HK-2 (cell line): ENCODE results near the gene PLCG2.
"Not testable (repeated sequence)": the region's sequence is repeated elsewhere in the genome, so short reads cannot be mapped to it uniquely, and the experiment has no call there.

ENCODE experiments used
- DNase-seq: peaks from one replicate; pipeline ENCODE4 v3.0.0-alpha.2; 2018; ENCODE audit not compliant: unreplicated experiment

The PLCG2 gene

DNA sequence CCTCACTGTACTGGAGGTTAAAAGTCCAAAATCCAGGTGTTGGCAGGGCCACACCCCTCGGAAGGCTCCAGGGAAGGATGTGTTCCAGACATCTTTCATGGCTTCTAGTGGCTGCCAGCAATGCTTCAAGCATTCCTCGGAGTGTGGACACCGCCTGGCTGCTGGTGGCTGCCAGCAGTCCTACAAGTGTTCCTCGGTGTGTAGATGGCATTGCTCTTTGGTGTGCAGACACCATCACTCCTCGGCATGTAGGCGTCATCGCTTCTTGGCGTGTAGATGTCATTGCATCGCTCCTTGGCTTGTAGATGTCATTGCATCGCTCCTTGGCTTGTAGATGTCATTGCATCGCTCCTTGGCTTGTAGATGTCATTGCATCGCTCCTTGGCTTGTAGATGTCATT lies 98.4 kb downstream of the PLCG2 start:
- not testable (repeated sequence) for DNase-seq

DNA sequence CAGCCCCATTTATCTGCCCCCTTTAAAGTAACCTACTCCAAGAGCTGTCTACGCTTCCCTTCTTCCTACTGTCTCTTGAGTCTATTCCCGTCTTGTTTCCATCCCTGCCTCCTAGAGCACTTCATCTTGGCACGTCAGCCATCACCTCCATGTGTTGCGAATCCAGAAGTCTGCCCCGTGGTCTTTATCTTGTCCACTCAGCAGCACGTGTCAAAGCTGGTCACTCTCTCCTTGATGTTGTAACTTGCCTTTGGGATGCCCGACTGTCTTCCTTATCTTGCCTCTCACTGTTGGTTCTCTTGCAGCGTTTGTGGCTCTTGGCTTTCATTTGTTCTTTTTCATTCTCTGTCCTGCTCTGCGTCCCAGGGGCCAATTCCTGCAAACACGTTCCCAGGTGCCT lies 99.4 kb downstream of the PLCG2 start:
- no peak for DNase-seq

DNA sequence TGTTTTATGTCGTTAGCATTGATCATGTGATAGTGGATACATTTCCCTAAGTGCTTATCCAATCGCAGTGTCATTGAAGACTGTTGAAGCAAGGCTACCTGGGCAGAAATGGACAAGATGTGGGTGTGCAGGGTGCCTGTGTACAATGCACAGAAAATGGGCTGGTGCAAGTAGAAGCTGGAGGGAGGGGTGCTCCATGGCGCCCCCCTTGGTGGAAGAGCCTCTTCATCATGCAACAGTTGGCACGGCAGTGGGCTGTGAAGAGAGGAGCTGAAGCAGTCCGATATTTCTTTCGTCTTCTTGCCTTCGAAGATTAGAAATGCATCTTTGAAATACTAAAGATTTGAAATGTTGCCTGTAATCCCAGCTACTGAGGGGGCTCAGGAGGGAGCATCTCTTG lies 100.5 kb downstream of the PLCG2 start:
- no peak for DNase-seq

DNA sequence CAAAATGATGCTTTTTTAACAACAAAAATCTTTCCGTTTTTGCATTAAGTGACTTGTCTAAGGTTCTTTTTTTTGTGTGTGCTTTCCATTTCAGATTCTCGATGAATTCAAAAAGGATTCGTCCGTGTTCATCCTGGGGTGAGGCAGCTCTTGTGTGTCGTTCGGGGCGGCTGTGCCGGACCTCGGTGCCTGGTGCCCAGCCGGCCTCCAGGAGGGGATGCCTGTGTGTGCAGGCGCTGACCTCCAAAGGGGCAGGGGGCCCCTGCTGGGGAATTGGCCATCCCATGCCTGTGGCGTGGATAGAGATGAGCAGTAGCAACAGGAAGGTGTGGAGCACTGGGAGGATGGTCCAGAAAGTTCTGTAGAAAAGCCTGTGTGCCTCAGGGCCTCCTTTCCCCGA lies 101.7 kb downstream of the PLCG2 start:
- no peak for DNase-seq

DNA sequence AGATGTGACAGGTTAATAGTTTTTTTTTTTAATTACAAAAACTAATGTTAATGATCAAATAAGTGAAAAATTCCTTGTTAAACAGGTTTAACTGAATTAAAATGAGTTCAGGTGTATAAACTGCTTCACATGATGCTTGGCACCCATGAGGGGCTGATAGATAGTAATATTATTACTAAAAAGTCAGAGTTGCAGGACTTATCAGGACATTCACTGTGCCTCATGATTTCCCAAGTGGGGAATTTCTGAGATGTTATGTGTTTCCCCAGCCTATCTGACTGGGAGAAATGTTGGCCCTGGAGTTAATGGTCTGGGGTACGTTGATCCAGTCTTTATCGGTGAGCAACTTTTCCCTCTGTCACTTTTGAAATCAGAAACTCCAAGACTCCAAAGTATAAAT lies 102.1 kb downstream of the PLCG2 start:
- DNase-seq, result no peak

DNA sequence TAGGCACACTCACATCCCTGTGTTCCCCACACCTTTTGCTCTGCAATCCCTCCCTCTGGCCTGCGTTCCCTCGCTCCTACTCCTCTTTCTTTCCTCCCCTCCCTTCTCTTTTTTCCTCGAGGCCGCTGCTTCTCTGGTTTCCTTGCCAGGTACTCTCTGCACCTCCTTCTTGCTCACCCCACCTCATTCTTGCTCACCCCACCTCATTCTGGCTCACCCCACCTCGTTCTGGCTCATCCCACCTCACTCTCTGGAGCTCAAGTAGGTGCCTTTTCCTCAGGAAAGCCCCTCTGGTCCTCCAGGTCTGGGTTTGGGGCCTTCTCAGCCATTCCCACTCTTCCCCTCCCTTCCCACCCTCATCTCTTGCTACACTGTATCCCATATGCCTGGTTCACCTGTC lies 103.5 kb downstream of the PLCG2 start:
- DNase-seq, result no peak

DNA sequence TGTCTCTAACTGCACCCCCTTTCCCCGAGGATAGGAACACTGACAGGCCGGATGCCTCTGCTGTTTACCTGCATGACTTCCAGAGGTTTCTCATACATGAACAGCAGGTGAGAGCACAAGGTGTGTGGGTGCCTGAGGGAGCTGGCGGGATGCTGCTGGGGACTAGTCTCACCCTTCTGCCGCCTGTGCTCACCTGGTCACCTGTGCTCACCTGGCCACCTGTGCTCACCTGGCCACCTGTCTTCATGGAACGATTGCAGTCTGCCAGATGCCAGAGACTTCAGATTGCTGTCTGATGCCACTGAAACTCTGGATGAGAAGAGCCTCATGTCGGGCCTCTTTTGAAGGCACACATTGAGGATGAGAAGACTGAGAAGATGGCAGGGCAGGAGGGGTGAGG lies 104.1 kb downstream of the PLCG2 start:
- DNase-seq, result no peak

DNA sequence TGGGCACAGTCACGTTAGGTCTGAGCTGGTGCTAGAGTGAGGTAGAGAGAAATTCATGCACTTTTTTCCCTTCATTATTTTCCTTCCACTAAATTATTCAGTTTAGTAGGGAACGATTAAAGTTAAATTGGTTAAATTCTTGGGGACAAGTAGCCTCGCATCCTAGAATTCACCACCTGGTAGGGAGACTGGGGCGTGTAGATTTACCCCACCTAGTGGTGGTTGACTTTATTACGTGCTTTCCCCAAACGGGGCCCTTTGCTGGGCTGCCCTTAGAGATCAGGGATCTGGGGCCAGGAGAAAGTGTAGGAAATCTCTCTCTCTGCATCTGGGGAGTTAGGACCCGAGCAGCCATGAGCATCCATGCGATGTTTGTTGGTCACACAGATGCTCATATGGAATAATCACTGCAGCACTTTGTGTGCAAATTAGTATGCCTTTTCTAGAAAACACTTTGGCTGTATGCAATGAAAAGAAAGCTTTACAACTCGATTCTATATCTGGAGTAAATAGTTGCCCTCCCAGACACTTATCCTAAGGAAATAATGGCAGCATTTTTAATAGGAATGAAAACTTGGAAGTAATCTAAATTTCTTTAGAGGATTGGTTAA lies 107.0 kb downstream of the PLCG2 start:
- peak; percentile 24 for DNase-seq

DNA sequence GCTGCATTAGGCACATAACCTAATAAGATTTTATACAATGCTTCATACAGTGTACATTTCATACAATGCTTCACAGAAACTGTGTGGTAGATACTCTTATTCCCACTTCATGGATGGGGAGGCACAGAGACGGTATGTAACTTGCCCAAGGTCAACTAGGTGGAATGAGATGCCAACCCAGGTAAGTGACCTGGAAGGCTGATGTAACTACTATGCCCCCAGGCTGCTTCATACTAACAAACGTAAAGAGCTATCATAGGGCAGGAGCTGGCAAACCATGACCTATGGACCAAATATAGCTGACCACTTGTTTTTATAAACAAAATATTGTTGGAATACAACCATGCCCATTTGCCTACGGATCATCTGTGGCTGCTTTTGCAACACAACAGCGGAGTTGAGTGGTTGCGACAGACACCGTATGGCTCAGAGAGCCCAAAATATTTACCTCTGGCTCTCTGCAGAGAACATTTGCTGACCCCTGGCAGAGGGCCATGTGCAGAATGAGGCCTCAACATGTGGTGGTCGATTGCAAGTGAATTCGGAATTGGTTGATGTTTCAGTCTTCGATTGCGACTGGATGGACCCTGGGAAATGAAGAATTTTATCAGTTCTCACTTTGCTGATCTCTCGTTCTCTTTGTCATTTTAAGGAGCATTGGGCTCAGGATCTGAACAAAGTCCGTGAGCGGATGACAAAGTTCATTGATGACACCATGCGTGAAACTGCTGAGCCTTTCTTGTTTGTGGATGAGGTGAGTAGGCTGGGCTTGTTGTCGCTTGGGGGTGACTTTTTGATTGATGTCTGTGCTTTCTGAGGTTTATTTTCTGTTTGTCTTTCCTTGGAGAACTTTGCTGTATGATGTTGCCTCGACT lies 109.7 kb downstream of the PLCG2 start:
- no peak for DNase-seq

DNA sequence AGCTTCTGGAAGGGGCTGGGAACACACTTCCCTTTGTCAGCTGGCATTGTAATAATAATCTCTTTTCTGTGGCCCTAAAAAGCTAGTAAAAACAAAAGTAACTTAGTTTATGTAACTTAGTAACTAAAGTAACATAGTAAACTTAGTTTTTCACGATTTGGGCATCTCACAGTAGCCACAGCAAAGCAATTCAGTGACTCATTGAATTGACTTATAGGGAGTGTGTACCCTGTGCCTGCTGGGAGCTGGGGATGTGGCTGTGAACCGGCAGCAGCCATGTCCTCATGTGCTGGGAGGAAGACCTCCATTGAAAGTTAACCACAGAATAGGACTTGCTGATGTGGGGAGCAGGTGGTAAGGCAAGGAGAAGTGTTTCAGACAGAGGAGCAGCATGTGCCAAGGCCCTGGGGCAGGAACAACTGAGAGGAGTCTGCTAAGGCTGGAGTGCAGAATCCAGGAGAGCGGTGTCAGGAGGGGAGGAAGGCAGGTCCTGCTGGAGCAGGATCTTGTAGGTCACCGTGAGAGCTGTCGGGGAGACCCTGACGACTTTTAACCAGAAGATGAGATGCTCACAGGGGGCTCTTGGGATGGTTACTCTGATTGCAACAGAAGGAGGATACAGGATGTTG lies 112.8 kb downstream of the PLCG2 start:
- no peak for DNase-seq

DNA sequence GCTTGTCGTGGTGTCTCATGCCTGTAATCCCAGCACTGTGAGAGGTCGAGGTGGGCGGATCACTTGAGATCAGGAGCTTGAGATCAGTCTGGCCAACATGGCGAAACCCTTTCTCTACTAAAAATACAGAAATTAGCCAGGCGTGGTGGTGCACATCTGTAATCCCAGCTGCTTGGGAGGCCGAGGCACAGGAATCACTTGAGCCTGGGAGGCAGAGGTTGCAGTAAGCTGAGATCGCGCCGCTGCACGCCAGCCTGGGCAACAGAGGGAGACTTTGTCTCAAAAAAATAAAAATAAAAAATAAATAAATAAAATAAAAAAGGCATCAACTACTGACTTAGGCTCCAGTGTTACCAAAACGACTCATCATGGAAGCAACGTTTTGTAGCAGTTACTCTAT lies 115.5 kb downstream of the PLCG2 start:
- no peak for DNase-seq

DNA sequence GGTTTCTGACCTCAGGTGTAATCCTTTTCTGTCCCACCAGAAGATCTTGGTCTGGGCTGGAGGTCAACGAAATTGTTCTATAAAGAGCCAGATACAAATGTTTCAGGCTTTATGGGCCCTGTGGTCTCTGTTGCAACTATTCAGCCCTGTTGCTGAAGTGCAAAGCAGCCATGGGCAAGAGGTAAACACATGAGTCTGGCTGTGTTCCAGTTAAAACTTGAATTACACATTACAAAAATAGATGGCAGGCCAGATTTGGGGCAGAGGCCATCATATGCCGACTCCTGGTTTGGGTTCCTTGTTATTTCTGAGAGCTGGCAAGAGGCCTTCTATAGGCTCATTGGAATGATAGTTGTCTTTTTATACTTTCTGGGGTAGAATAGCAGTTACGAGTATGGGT lies 117.8 kb downstream of the PLCG2 start:
- no peak for DNase-seq

DNA sequence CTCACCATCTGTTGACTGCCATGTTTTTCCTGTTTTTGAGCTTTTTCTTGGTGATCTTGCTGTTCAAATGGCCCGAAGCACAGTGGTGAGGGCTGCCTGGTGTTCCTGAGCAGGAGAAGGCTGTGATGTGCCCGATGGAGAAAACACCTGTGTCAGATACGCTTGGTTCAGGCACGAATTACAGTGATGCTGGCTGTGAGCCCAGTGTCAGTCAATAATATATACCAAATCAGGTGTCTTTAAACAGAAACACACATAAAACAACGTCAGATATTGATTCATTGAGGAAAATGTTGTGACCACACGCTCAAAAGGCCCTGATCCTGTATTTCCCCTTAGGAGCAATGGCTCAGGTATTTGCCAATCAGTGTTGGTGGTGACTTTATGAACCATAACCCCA lies 120.5 kb downstream of the PLCG2 start:
- no peak for DNase-seq

DNA sequence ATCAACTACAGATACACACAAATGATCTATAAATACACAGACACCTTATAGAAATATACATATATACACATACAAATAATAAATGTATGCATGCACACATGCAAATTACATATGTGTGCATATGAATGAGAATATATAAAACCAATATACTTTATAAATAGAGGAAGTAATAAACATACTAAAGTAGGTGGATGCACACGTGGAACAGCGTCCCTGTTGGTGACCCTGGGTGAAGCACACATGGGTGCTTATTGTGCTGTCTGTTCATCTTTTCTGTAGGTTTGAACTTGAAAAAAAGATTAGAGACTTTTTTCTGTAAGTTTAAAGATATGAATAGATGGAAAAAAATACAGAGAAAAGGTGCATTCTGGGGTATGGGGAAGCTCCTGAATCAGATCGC lies 120.9 kb downstream of the PLCG2 start:
- DNase-seq, result no peak

DNA sequence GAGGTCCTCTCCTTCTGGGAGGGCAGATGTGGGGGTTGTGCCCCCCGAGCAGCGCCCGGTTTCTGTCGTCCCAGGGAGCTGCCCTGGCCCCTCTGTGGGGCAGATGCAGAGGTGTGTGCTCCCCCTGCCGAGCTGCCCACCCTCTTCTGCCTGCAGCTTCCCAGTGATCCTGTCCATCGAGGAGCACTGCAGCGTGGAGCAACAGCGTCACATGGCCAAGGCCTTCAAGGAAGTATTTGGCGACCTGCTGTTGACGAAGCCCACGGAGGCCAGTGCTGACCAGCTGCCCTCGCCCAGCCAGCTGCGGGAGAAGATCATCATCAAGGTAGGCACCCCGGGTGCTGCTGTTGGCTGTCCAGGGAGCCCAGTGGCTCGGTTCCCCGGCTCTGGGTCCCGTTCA lies 121.4 kb downstream of the PLCG2 start:
- no peak for DNase-seq

DNA sequence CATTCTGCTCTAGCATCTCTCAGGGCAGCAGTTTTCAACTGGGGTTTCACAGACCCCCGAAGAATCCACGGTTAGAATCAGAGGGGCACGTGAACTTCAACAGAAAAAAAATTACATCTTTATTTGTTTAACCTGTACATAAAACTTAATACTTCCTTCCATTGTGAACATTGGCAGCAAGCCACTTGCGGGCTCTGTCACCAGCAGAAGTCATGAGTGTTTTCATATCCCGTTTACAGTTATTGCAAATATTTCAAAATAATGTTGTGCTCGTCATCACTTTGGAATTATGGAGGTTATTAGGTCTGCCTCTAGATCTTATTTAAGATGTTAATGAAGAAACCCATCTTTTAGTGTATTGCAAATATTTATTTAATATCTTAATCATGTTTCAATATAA lies 122.4 kb downstream of the PLCG2 start:
- no peak for DNase-seq

DNA sequence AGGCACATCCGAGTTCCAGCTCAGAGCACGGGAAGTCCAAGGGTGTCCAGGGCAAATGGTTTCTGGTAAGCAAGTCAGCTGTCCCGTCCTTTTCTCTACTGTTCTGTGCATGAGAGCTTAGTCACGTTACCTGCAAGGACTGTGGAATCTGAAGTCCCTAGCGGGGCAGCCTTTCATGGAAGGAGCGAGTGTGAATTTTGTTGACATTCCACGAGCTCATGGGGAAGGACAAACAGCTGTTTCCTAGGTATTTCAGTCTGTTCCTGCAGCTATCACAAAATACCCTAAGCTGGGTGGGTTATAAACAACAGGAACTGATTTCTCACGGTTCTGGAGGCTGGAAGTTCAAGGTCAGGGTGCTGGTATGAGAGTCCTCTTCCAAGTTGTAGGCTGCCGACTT lies 122.9 kb downstream of the PLCG2 start:
- DNase-seq, result no peak

DNA sequence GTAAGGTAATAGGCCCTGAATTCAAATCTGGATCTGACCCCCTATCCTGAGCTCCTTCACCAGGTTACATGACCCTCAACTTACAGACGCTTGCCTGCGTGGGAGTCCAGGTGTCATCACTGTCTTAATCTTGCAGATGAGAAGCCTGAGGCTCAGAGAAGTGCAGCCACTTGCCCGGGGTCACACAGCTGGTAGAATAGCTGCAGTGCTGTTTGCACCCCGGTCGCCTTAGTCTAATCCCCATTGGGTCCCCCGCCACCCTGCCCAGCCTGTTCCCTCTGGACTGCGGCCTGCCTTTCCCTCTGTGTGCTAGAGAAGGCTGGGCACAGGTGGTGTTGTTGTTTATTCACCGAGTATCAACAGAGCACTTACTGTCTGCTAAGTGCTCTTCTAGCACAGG lies 125.2 kb downstream of the PLCG2 start:
- DNase-seq, result no peak

DNA sequence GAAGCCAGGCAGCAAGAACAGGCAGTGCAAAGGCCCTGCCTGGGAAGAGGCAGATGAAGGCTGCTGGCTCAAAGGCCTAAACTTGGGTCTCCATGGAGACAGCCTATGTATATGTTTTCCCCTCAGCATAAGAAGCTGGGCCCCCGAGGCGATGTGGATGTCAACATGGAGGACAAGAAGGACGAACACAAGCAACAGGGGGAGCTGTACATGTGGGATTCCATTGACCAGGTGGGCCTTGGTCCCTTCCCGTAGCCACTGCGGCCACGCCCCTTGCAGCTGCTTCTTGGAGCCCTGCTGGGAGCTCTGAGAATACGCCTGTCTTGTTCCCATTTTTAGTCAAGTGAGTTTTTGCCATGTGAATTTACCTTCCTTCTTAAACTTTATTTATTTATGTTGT lies 126.2 kb downstream of the PLCG2 start:
- no peak for DNase-seq

DNA sequence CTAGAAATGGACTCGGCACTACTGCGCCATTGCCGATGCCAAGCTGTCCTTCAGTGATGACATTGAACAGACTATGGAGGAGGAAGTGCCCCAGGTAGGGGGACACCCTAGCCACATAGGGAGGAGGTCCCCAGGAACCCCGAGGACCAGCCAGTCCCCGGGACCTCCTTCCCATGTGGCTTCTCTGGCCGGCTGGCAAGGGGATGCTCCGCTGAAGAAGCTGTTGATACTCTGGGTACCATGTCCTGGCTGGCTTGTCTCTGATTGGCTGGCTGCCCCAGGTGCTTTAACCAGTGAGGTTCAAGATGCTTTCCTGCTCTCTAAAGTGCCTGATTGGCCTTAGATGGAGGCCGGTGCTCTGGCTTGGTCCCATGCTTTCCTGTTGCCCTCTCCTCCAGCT lies 128.6 kb downstream of the PLCG2 start:
- DNase-seq, result no peak

DNA sequence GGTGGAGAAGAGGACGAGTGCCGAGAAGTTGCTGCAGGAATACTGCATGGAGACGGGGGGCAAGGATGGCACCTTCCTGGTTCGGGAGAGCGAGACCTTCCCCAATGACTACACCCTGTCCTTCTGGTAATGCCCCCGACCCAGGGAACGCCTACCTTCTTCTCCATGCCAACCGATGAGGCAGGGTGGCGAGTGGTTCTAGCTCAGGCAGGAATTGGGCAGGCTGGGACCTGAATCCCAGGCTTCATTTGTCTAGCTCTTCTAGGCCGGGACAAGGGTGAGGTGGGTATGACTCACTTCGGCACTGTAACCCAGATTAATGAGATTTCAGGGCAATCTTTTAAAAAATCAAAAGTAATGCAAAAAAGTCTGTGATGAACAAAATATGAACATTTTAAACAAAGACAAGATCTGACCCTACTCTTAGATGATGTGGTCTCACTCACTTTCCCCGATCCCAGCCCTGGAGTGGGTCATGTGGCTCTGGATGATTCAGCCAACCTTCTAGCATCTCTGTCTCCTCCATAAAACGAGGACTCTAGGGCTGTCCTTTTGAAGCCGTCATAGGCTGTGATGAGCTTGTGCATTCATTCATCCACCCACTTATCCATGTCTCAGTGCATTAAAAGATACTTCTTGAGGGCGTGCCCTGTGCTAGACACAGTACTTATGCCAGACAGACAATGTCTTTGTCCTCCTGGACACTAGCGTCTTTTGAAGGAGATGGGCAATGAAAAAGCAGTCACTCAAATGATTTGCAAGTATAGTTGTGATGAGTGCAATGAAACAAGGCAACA lies 129.6 kb downstream of the PLCG2 start:
- no peak for DNase-seq

DNA sequence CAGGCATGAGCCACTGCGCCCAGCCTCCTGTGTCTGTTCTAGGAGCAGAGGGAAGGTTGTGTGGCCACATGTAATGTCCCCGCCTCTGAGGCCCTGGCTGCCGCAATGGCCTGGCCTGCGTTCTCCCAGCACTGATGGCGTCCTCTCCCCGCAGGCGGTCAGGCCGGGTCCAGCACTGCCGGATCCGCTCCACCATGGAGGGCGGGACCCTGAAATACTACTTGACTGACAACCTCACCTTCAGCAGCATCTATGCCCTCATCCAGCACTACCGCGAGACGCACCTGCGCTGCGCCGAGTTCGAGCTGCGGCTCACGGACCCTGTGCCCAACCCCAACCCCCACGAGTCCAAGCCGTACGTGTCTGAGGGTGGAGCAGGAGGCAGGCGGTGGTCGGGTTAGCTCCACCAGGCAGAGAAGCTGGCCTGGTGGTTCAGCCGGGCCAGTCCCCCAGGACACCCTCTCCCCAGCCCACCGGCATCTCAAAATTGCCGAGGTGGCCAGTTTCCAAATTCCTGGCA lies 131.3 kb downstream of the PLCG2 start:
- no peak for DNase-seq
